CD4-positive, CD25-positive, alpha-beta regulatory T cell (primary cell): ENCODE data around the gene PXDC1. TPM values are rescaled to one million over a fixed set of nuclear protein-coding genes. Genes with fewer than 3 reads are reported as not detected.

Source experiments
- ATAC-seq, 2 donors: fragments of 150-1000 bp; cut with Tn5 transposase; one replicate each; pipeline ENCODE4 v1.10.0; 2021; ENCODE audit warnings: low read depth in 2 of 2, moderate number of reproducible peaks in 2 of 2, moderate library complexity in 1 of 2
- DNase-seq, 3 donors: peaks; one replicate each; pipeline versions ENCODE4 v3.0.0 to v3.0.0-alpha.2; 2012 to 2022; ENCODE audit warnings: mixed read lengths in 1 of 3
- H3K27ac ChIP-seq: one replicate; pipeline ENCODE4 v1.7.0; 2013; ENCODE audit warnings: mild to moderate bottlenecking, low read length; ENCODE audit not compliant: insufficient read depth, poor library complexity, severe bottlenecking
- H3K27me3 ChIP-seq: one replicate; pipeline ENCODE4 v1.7.0; 2013; ENCODE audit warnings: low read length; ENCODE audit not compliant: control insufficient read depth, insufficient read depth
- H3K36me3 ChIP-seq: one replicate; pipeline ENCODE4 v1.7.0; 2013; ENCODE audit warnings: mild to moderate bottlenecking, low read length, moderate library complexity; ENCODE audit not compliant: control insufficient read depth, insufficient read depth
- H3K4me1 ChIP-seq: 2 replicates; pipeline ENCODE4 v1.7.0; 2013; ENCODE audit warnings: mild to moderate bottlenecking, low read length; ENCODE audit not compliant: insufficient read depth, control insufficient read depth, poor library complexity, severe bottlenecking
- H3K4me3 ChIP-seq: one replicate; pipeline ENCODE4 v1.7.0; 2013; ENCODE audit warnings: low read depth, mild to moderate bottlenecking, low read length, moderate library complexity
- H3K9me3 ChIP-seq, 2 experiments: 1 replicate in 1 of 2; 2 replicates in 1 of 2; pipeline ENCODE4 v1.7.0; 2013; ENCODE audit warnings: low read length in 2 of 2, mild to moderate bottlenecking in 1 of 2, moderate library complexity in 1 of 2; ENCODE audit not compliant: control insufficient read depth in 2 of 2
- H3K27ac Mint-ChIP-seq, 3 donors: one replicate each; pipeline ENCODE4 v1.8.0; 2020 to 2022; ENCODE audit warnings: mild to moderate bottlenecking in 3 of 3, mixed read lengths in 3 of 3, moderate library complexity in 2 of 3
- H3K27me3 Mint-ChIP-seq: one replicate; pipeline ENCODE4 v1.8.0; 2022; ENCODE audit warnings: mild to moderate bottlenecking, mixed read lengths
- H3K36me3 Mint-ChIP-seq: one replicate; pipeline ENCODE4 v1.8.0; 2020; ENCODE audit warnings: mixed read lengths
- H3K4me1 Mint-ChIP-seq, 4 donors: one replicate each; pipeline ENCODE4 v1.8.0; 2020 to 2022; ENCODE audit warnings: mixed read lengths in 4 of 4, mild to moderate bottlenecking in 1 of 4
- H3K4me3 Mint-ChIP-seq, 4 donors: one replicate each; pipeline ENCODE4 v1.8.0; 2020 to 2022; ENCODE audit warnings: mild to moderate bottlenecking in 4 of 4, mixed read lengths in 4 of 4, moderate library complexity in 3 of 4
- H3K9me3 Mint-ChIP-seq, 7 donors: one replicate each; pipeline ENCODE4 v1.8.0; 2020 to 2022; ENCODE audit warnings: mixed read lengths in 7 of 7, mild to moderate bottlenecking in 3 of 7, moderate library complexity in 2 of 7
- polyA plus RNA-seq, 4 donors: library from polyadenylated mRNA; unstranded; fragments of 300-500 nt; fragmentation: Illumina TruSeq; gene quantifications; one replicate each; pipeline ENCODE4 v1.2.3, GENCODE V29; 2021
- total RNA-seq: library from RNA; stranded (reverse); gene quantifications from one replicate; pipeline ENCODE4 v1.2.3, GENCODE V29; 2022

PXDC1 gene
- total and polyA plus RNA-seq, 5 donors from 2014 or later = 1.1 TPM; not detected in 4

- Mint-ChIP-seq H3K27ac (no peak overlapping the region), H3K27me3 (peaks cover 64% of the 10 kb centered on the region), H3K4me1 (peaks cover 0 to 18% (median 4%) of the 10 kb centered on the region in 4 donors), H3K9me3 (no peaks in the 10 kb centered on the region), H3K4me3 (peak overlapping the region; percentile 65 to 74 (median 70)), H3K36me3 (no peaks in the 10 kb centered on the region)
- no peaks in the 10 kb centered on the region for H3K9me3 ChIP-seq
- H3K4me1 ChIP-seq = peaks cover 24% of the 10 kb centered on the region
- no peak overlapping the region for H3K4me3 ChIP-seq
- H3K27ac ChIP-seq = no peak overlapping the region
- H3K27me3 ChIP-seq = peaks cover 11% of the 10 kb centered on the region
- peak; percentile 36 to 52 (median 40) for DNase-seq
- no peaks in the 10 kb centered on the region for H3K36me3 ChIP-seq
- peak; percentile 64 to 70 for ATAC-seq
Observed at GRCh38 chr6:3751730-3752530, 417 bp upstream of the PXDC1 start.

- Mint-ChIP-seq H3K4me1 (peaks cover 0 to 24% (median 4%) of the 10 kb centered on the region in 4 donors), H3K27ac (no peak overlapping the region), H3K4me3 (peak overlapping the region; percentile 53 to 79 (median 71)), H3K36me3 (no peaks in the 10 kb centered on the region), H3K27me3 (peaks cover 58% of the 10 kb centered on the region), H3K9me3 (no peaks in the 10 kb centered on the region)
- no peaks in the 10 kb centered on the region for H3K9me3 ChIP-seq
- H3K4me3 ChIP-seq = no peak overlapping the region
- H3K27me3 ChIP-seq = peaks cover 11% of the 10 kb centered on the region
- H3K36me3 ChIP-seq = no peaks in the 10 kb centered on the region
- H3K27ac ChIP-seq = no peak overlapping the region
- ATAC-seq = no peak
- DNase-seq = peak in 1 of 3 donors; percentile 11
- peaks cover 24% of the 10 kb centered on the region for H3K4me1 ChIP-seq
Observed at GRCh38 chr6:3750317-3751076, 1.0 kb downstream of the PXDC1 start.

DNA sequence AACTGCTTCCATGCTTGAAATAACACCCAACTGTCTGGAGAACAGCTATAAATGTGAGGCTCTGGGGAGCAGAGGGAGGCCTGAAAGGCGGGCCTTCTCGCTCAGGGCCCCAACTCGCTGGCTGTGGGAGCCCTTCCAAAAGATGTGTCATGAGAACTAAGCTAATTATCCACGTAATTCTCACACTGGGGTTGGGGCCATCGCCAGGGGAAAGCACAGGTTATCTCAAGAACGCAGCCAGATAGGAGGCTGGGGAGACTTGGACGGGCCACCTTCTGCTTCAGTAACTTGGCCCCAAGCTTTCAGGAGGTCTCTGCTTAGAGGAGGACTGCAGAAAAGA lies 1.6 kb downstream of the PXDC1 start:
- H3K9me3 Mint-ChIP-seq = no peaks in the 10 kb centered on the region
- H3K4me3 Mint-ChIP-seq = peak overlapping the region; percentile 53 to 79 (median 71)
- Histone ChIP-seq H3K9me3 (no peaks in the 10 kb centered on the region), H3K4me1 (peaks cover 24% of the 10 kb centered on the region), H3K36me3 (no peaks in the 10 kb centered on the region), H3K4me3 (no peak overlapping the region), H3K27ac (no peak overlapping the region), H3K27me3 (peaks cover 11% of the 10 kb centered on the region)
- DNase-seq = no peak
- peaks cover 0 to 24% (median 4%) of the 10 kb centered on the region in 4 donors for H3K4me1 Mint-ChIP-seq
- no peak overlapping the region for H3K27ac Mint-ChIP-seq
- ATAC-seq = no peak
- H3K27me3 Mint-ChIP-seq = peaks cover 54% of the 10 kb centered on the region
- H3K36me3 Mint-ChIP-seq = no peaks in the 10 kb centered on the region

GRCh38 chr6:3749067-3749841 lies 2.3 kb downstream of the PXDC1 start:
- Mint-ChIP-seq H3K36me3 (no peaks in the 10 kb centered on the region), H3K4me3 (peak overlapping the region; percentile 43 to 76 (median 58)), H3K27me3 (peaks cover 49% of the 10 kb centered on the region), H3K9me3 (no peaks in the 10 kb centered on the region), H3K27ac (no peak overlapping the region), H3K4me1 (peaks cover 0 to 24% (median 4%) of the 10 kb centered on the region in 4 donors)
- no peak overlapping the region for H3K4me3 ChIP-seq
- peaks cover 11% of the 10 kb centered on the region for H3K27me3 ChIP-seq
- peaks cover 24% of the 10 kb centered on the region for H3K4me1 ChIP-seq
- no peak overlapping the region for H3K27ac ChIP-seq
- no peaks in the 10 kb centered on the region for H3K9me3 ChIP-seq
- H3K36me3 ChIP-seq = no peaks in the 10 kb centered on the region
- DNase-seq (no peak), ATAC-seq (no peak)

DNA sequence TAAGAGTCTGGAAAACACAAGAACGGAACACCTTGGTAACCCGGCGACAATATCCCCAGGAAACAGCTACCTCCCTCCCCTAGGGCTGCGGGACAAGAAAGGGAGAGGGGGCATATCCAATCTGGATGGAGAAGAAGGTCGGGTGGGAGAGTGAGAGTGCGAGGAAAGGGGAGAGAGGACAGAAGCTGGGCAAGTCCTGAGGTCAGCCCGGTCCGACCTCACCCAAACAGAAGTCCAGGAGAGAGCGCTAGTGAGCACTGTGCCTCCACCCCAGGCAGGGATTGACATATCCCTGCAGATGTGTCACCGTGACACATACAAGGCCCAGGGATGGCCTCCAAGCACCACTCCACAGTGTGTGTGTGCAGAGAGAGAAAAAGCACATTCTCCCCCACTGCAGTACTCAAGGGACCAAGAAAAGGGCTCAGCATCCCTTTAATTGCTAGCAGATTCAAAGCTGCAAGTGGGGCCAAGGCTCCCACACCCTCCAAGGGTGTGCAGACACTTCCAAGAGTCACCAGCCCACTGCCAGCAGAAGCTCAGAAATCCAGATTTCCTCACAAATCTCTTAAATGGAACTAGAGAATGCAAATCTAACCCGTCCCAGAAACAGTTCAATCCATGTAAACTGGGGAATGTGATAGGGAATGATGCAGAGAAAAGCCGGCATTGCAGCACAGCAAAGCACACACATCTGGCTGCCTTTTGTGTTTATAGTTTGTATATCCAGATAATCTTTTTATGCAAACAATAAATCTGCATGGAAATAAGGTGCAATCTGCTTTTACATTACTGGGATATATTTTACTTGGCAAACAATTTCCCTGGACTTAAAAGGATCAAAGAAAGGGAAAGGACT lies 3.1 kb downstream of the PXDC1 start:
- peaks cover 7% of the 10 kb centered on the region for H3K27me3 ChIP-seq
- no peaks in the 10 kb centered on the region for H3K9me3 ChIP-seq
- DNase-seq = peak in 1 of 3 donors; percentile 37
- H3K4me1 ChIP-seq = peaks cover 24% of the 10 kb centered on the region
- no peak overlapping the region for H3K27ac ChIP-seq
- H3K4me3 ChIP-seq = no peak overlapping the region
- no peaks in the 10 kb centered on the region for H3K36me3 ChIP-seq
- Mint-ChIP-seq H3K27ac (no peak overlapping the region), H3K9me3 (no peaks in the 10 kb centered on the region), H3K4me1 (peaks cover 0 to 24% (median 4%) of the 10 kb centered on the region in 4 donors), H3K36me3 (no peaks in the 10 kb centered on the region), H3K4me3 (peak overlapping the region in 2 of 4 donors; percentile 53 to 62), H3K27me3 (peaks cover 40% of the 10 kb centered on the region)
- no peak for ATAC-seq

DNA sequence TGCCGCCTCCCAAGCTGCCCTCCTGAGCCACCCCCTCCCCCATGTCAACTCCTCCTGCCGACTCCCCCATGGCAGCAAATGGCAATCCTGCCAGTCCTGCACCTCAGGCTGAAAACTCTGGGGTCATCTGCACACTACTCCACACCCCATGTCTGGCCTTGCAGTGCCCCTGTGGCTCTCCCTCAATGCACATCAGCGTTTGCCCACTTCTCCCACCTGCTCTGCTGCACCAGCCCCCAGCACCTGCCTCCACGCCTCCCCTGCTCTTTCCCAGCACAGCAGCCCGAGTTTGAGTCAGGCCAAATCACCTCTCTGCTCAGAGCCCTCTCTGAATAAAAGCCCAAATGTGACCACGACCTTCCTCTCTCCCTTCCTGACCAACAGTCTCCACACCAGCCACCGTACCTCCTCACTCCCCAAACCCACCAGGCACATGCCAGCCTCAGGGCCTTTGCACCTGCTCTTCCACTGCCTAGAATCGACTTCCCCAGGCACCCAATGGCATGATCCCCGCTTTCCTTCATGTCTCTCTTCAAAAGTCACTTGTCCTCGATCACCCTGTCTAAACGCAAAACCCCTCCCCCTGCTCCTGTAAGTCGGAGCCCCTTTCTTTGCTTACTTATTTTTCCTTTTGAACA lies 4.3 kb downstream of the PXDC1 start:
- H3K4me1 ChIP-seq = peaks cover 30% of the 10 kb centered on the region
- H3K27ac ChIP-seq = no peak overlapping the region
- DNase-seq (no peak), ATAC-seq (no peak)
- Mint-ChIP-seq H3K4me1 (peaks cover 5 to 27% (median 9%) of the 10 kb centered on the region in 4 donors), H3K4me3 (peak overlapping the region in 1 of 4 donors; percentile 2), H3K36me3 (no peaks in the 10 kb centered on the region), H3K9me3 (no peaks in the 10 kb centered on the region), H3K27me3 (peaks cover 34% of the 10 kb centered on the region), H3K27ac (peak overlapping the region in 1 of 3 donors; percentile 13)
- no peaks in the 10 kb centered on the region for H3K36me3 ChIP-seq
- H3K9me3 ChIP-seq = no peaks in the 10 kb centered on the region
- H3K27me3 ChIP-seq = peaks cover 2% of the 10 kb centered on the region
- H3K4me3 ChIP-seq = no peak overlapping the region
